KOPT-K1 (cell line): Measurements from ENCODE around the gene CASKIN1.
"Not testable (repeated sequence)": the region's sequence is repeated elsewhere in the genome, so short reads cannot be mapped to it uniquely, and the experiment has no call there.

Experiments
- H3K27ac ChIP-seq: fragments of 200-600 bp; sonication (generic); 2 replicates; pipeline ENCODE4 v1.5.1; 2016; ENCODE audit warnings: antibody characterized with exemption, mild to moderate bottlenecking, low read depth, low read length; ENCODE audit not compliant: poor library complexity, severe bottlenecking
- H3K36me3 ChIP-seq: fragments of 200-600 bp; sonication (generic); 2 replicates; pipeline ENCODE4 v1.5.1; 2017; ENCODE audit warnings: antibody characterized with exemption, mild to moderate bottlenecking, low read length, moderate library complexity; ENCODE audit not compliant: insufficient read depth
- H3K9me3 ChIP-seq: fragments of 200-600 bp; sonication (generic); 2 replicates; pipeline ENCODE4 v1.5.1; 2017; ENCODE audit warnings: antibody characterized with exemption, low read length, mild to moderate bottlenecking; ENCODE audit not compliant: insufficient read depth, poor library complexity, severe bottlenecking

CASKIN1 gene

DNA sequence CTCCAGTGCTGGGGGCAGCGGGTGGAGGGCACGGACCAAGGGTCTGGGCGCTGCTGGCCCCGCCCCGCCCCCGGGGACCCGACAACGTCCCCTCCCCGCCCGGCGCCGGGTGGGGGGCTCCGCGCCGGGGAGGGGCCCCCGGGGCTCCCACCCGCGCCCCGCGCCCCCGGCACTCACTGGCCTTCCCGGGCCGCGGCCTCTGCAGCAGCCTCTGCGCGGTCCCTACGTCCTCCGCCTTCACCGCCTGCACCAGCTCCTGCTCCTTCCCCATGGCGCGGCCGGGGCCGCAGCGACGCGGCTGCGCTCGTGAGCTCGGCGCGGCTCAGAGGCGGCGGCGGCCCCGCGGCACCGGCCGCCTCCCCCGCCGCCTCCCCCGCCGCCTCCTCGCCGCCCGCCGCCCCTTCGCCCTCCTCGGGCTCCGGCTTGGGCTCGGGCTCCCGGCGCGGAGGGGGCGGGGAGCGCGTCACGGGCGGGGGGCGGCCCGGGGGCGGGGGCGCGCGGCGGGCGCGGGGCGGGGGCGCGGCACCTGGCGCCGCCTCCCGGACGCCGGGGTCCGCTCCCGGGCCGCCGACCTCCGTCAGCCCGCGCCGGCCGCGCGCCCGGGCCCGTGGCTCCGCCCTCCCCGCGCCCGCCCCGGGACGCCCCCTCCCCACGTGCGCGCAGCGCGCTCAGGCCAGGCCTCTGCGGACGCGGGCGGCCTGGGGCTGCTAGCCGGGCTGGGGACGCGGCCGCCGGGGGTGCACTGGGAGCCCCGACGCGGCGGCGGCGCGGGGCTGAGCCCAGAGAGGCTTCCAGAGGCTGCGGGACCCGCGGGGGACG is at the start of gene CASKIN1:
Gene CASKIN1 (minus strand): TSS at position 444 of the 819 bp plus-strand sequence. CDS start 173 bp downstream, at position 271.
- Histone ChIP-seq H3K27ac (no peak within 1 kb of the TSS), H3K9me3 (peaks cover 4% of the 10 kb centered on the region), H3K36me3 (no peaks in the 10 kb centered on the region)

- Histone ChIP-seq H3K9me3 (no peaks in the 10 kb centered on the region), H3K27ac (no peak overlapping the region), H3K36me3 (peaks cover 90% of the 10 kb centered on the region)
Measured at GRCh38 chr16:2244926-2245795, 48.8 kb upstream of the CASKIN1 start.

DNA sequence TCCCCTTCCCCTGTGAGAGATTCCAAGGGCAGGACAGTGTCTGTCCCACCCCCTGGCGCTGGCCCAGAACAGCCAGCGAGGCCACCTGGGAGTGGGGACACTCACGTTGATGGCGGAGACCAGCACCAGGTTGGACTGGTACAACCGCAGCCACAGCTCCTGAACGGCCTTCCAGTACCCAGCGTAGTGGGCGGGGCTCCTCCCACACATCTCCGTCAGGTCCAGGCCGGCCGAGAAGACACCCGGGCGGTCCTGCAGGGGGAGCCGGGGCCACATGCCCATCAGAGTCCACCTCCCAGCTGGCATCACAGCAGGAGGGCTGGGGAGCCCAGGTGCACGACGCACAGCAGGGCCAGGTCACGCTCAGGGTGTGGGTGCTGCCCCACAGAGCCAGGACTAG is 47.9 kb upstream of the CASKIN1 start:
- Histone ChIP-seq H3K36me3 (peaks cover 88% of the 10 kb centered on the region), H3K9me3 (no peaks in the 10 kb centered on the region), H3K27ac (no peak overlapping the region)

GRCh38 chr16:2243781-2244180 is 47.4 kb upstream of the CASKIN1 start:
- Histone ChIP-seq H3K9me3 (no peaks in the 10 kb centered on the region), H3K27ac (no peak overlapping the region), H3K36me3 (peaks cover 88% of the 10 kb centered on the region)

DNA sequence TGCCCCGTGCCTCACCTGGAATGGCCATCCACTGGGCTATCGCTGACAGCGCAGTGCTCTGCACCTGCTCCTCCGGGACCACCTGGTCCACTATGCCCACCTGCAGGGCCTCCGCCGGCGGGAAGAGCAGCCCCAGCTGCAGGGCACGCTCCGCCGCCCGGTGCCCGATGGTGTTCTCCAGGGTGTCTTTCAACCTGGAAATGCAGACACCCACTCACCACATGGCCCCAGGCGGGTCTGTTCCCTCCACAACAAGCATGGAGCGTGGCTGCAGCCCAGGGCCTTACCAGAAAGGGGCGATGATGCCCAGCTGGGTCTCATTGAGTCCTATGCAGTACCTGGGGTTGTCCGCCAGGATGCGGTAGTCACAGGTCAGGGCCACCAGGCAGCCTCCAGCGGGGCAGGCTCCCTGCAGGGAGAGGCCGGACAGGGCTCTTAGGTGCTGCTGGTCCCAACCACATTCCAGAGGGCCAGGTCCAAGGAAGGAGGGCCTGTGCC is 46.7 kb upstream of the CASKIN1 start:
- H3K36me3 ChIP-seq, result peaks cover 88% of the 10 kb centered on the region
- no peak overlapping the region for H3K27ac ChIP-seq
- no peaks in the 10 kb centered on the region for H3K9me3 ChIP-seq

GRCh38 chr16:2242598-2242997 is 46.2 kb upstream of the CASKIN1 start:
- H3K36me3 ChIP-seq, result peaks cover 88% of the 10 kb centered on the region
- H3K27ac ChIP-seq, result no peak overlapping the region
- no peaks in the 10 kb centered on the region for H3K9me3 ChIP-seq

GRCh38 chr16:2240331-2240730 is 43.9 kb upstream of the CASKIN1 start:
- not testable (repeated sequence) for H3K27ac ChIP-seq, H3K9me3 ChIP-seq
- H3K36me3 ChIP-seq, result peaks cover 80% of the 10 kb centered on the region

DNA sequence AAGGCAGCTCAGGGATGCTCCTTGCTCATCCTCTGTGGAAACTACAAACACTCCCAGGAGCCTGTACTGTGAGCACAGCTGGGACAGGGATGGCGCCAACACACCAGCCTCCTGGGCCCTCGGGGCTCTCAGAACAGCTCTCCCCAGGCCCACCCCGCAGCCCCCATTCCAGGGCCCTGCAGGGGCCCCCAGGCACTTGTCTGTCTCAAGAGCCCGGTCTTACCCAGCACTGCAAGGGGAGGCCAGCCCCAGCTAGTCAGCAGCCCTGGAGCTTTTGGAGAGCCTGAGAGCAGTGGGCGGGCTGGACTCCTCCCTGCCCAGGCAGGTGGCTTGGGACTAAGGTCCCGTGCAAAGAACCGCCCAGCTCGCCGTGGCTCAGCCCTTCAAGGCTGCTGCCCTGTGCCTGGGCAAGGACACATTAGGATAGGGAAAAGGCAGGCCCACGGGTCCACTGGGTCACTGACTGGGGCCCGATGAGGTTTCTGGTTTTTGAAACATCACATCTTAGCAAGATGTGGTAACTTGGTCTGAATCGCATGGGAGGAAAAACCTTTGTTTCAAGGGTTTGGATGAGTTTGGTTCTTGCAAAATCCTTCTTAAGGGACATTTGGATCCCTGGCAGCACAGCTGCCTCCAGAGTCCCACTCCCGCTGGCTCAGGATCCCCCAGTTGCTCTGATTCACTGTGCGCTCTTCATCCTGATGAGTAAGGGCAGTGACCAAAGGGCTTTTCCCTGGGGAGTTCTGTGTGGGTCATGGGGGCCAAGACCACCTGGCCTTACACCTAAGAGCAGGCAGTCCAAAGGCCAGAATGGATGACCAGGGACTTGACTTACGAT is 42.7 kb upstream of the CASKIN1 start:
- Histone ChIP-seq H3K27ac (no peak overlapping the region), H3K9me3 (no peaks in the 10 kb centered on the region), H3K36me3 (peaks cover 80% of the 10 kb centered on the region)

- no peaks in the 10 kb centered on the region for H3K9me3 ChIP-seq
- H3K36me3 ChIP-seq, result peaks cover 80% of the 10 kb centered on the region
- no peak overlapping the region for H3K27ac ChIP-seq
Measured at GRCh38 chr16:2238150-2238837, 41.9 kb upstream of the CASKIN1 start.

DNA sequence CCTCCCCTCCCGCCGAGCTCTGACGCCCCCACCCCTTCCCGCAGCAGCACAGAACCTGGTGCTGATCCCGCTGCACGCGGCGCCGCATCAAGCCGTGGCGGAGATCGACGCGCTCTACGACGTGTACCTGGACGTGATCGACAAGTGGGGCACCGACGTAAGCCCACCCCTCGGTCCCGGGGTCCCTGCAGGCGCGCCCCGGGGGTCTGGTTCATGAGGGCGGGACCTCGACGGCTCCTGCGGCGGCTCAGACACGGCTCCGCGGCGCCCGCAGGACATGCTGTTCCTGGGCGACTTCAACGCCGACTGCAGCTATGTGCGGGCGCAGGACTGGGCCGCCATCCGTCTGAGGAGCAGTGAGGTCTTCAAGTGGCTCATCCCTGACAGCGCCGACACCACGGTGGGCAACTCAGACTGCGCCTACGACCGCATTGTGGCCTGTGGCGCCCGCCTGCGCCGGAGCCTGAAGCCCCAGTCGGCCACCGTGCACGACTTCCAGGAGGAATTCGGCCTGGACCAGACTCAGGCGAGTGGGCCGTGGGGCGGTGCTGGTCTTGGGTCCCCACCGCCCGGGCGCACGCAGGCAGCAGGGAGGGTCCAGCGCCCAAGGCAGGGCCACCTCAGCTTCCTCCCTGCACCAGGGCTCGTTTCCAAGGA is 41.2 kb upstream of the CASKIN1 start:
- Histone ChIP-seq H3K27ac (no peak overlapping the region), H3K36me3 (peaks cover 80% of the 10 kb centered on the region), H3K9me3 (no peaks in the 10 kb centered on the region)

DNA sequence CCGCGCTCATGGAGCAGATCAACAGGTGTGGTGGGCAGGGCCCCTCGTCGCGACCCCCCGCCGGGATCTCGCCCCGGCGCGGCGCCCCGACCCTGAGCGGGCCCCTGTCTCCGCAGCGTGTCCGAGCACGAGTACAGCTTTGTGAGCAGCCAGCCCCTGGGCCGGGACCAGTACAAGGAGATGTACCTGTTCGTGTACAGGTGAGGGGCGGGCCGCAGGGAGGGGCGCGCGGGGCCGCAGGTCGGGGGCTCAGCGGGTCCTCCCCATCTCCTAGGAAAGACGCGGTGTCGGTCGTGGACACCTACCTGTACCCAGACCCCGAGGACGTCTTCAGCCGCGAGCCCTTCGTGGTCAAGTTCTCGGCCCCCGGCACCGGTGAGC is 40.7 kb upstream of the CASKIN1 start:
- Histone ChIP-seq H3K27ac (no peak overlapping the region), H3K36me3 (peaks cover 80% of the 10 kb centered on the region), H3K9me3 (no peaks in the 10 kb centered on the region)

- Histone ChIP-seq H3K9me3 (no peaks in the 10 kb centered on the region), H3K27ac (no peak within 1 kb of the TSS), H3K36me3 (peaks cover 80% of the 10 kb centered on the region)
Measured at GRCh38 chr16:2236337-2237101, 40.1 kb upstream of the CASKIN1 start, which contains the start of gene DNASE1L2. TSS of gene DNASE1L2 (plus strand) at chr16:2236444. CDS start at chr16:2236817, 373 bp downstream.

DNA sequence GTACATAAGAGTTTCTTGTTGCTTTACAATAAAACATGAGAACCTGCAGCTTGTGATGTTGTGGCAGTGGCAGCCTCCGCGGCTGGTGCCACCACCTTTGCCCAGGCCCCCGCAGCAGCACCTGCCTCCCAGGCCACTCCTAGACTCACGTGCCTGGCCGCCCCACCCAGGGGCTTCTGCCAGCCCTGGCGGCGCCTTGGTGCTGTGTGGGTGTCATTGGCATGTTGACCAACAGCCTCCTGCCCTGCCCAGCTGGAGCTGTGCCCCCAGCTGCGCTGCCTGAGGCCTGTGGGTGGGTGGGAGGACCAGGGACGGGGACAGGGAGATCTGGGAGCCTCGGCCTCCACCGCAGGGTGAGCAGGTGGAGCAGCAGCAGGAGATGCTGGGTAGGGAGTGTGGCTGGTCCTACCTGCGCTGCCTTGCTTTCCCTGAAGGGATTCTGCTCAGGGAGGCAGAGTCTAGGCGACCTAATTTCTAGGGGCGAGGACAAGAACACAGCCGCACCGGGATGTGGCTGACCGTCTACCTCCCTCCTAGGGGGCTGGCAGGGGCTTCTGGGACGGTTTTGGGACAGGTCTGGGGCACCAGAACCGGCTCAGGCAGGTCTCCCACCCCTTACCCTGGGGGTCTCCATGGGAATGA is 39.4 kb upstream of the CASKIN1 start:
- H3K27ac ChIP-seq, result no peak overlapping the region
- H3K9me3 ChIP-seq, result no peaks in the 10 kb centered on the region

More for the DNA sequence above, 39.4 kb upstream of the CASKIN1 start:
- peaks cover 84% of the 10 kb centered on the region for H3K36me3 ChIP-seq
